ENCODE measurements around the gene SEPTIN10. TPM values are rescaled to one million over a fixed set of nuclear protein-coding genes. Genes with fewer than 3 reads are reported as not detected.

SEPTIN10 gene
- total RNA-seq, 1 experiment from 2014 or later, result 92.5 TPM

DNA sequence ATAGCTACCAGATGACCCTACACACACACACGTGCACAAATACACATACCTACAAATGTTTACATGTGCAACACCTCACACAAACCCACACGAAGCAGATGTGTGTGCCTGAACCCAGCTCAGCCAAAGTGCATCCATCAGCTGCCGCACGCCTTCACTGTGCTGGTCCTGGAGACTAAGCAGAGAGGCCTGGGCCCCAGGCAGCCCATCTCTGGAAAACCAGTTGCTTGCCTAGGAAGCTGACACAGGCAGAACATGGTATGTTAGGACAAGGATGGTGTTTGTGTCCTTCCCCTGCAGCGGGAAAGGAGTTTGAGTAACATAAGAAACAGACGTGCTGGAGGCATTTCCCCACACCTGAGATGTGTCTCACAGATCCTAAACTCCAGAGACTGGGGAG lies 86.7 kb downstream of the SEPTIN10 start:
- no CpG with 5 or more reads among the region's 6 CpGs for WGBS (ENCODE audit: extremely low coverage, insufficient read length, low lambda C conversion rate)

More for the DNA sequence above, 86.7 kb downstream of the SEPTIN10 start:
- no peak overlapping the region for H4K5ac ChIP-seq (ENCODE audit: insufficient read length, low read depth, low read length)
- H3K27ac ChIP-seq (ENCODE audit: insufficient read length, low read depth, low read length), result no peak overlapping the region
- H3K4me2 ChIP-seq (ENCODE audit: insufficient read depth, insufficient read length, low read length), result no peak overlapping the region
- Mint-ChIP-seq H3K4me3 (no peak overlapping the region), H3K36me3 (ENCODE audit: insufficient read depth in 1 of 3, low read depth in 3 of 3) (no peaks in the 10 kb centered on the region), H3K27me3 (ENCODE audit: low read depth) (no peaks in the 10 kb centered on the region), H3K9me3 (no peaks in the 10 kb centered on the region), H3K4me1 (no peaks in the 10 kb centered on the region), H3K27ac (no peak overlapping the region)
- H3K14ac ChIP-seq (ENCODE audit: insufficient read depth, low read length), result no peak overlapping the region
- H3K27me3 ChIP-seq (ENCODE audit: insufficient read depth, low read length), result no peaks in the 10 kb centered on the region
- TF ChIP-seq, protein P1, sequence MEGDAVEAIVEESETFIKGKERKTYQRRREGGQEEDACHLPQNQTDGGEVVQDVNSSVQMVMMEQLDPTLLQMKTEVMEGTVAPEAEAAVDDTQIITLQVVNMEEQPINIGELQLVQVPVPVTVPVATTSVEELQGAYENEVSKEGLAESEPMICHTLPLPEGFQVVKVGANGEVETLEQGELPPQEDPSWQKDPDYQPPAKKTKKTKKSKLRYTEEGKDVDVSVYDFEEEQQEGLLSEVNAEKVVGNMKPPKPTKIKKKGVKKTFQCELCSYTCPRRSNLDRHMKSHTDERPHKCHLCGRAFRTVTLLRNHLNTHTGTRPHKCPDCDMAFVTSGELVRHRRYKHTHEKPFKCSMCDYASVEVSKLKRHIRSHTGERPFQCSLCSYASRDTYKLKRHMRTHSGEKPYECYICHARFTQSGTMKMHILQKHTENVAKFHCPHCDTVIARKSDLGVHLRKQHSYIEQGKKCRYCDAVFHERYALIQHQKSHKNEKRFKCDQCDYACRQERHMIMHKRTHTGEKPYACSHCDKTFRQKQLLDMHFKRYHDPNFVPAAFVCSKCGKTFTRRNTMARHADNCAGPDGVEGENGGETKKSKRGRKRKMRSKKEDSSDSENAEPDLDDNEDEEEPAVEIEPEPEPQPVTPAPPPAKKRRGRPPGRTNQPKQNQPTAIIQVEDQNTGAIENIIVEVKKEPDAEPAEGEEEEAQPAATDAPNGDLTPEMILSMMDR (conservative IDR thresholded peaks at IDR 0.05), result no peak
- H3K18ac ChIP-seq (ENCODE audit: insufficient read length, low read depth, low read length), result no peak overlapping the region
- H2BK120ac ChIP-seq (ENCODE audit: low read depth, low read length, poor library complexity, severe bottlenecking), result no peak overlapping the region
- no peaks in the 10 kb centered on the region for H3K79me1 ChIP-seq (ENCODE audit: insufficient read depth, low read depth, low read length, poor library complexity, severe bottlenecking)
- no peaks in the 10 kb centered on the region for H3K79me2 ChIP-seq (ENCODE audit: insufficient read depth, low read length)
- no peak overlapping the region for H3T11ph ChIP-seq (ENCODE audit: low read length)
- H2BK15ac ChIP-seq (ENCODE audit: low read depth, low read length), result no peak overlapping the region
- no peaks in the 10 kb centered on the region for H3K4me1 ChIP-seq (ENCODE audit: insufficient read depth, low read length)
- H3K9ac ChIP-seq (ENCODE audit: extremely low read depth, insufficient read length, low read length), result no peak overlapping the region
- no peak overlapping the region for H2BK20ac ChIP-seq (ENCODE audit: low read depth, low read length, poor library complexity, severe bottlenecking)
- no peak overlapping the region for H2BK12ac ChIP-seq (ENCODE audit: insufficient read length, low read depth, low read length)
- no peak overlapping the region for H4K91ac ChIP-seq (ENCODE audit: insufficient read length, low read depth, low read length)
- H2BK5ac ChIP-seq (ENCODE audit: insufficient read length, low read length), result no peak overlapping the region
- no peak for DNase-seq
- H3K56ac ChIP-seq (ENCODE audit: insufficient read length, low read depth, low read length), result no peak overlapping the region
- H4K8ac ChIP-seq (replicated peaks; ENCODE audit: insufficient read length, low read depth, low read length), result no peak overlapping the region
- H3K9me3 ChIP-seq (ENCODE audit: control insufficient read depth, low read depth, low read length), result no peaks in the 10 kb centered on the region
- no peak overlapping the region for H2AFZ ChIP-seq (ENCODE audit: low read length)
- H3K23ac ChIP-seq (ENCODE audit: insufficient read length, low read depth, low read length), result no peak overlapping the region
- no peak overlapping the region for H3K4ac ChIP-seq (ENCODE audit: low read depth, low read length)
- H3K23me2 ChIP-seq (ENCODE audit: insufficient read length, low read depth, low read length, poor library complexity, severe bottlenecking), result no peaks in the 10 kb centered on the region
- H4K20me1 ChIP-seq (ENCODE audit: control insufficient read depth, insufficient read depth, insufficient read length), result no peaks in the 10 kb centered on the region
- no peak overlapping the region for H2AK5ac ChIP-seq (ENCODE audit: insufficient read length, low read length)
